Stimulated activated CD4-positive, alpha-beta T cell treated with anti-CD3 and anti-CD28 coated beads, Interleukin-2, amount 100 ng/mL, for 48 hours (primary cell): ENCODE results near the gene SENP1.

Source experiments
- DNase-seq, 2 donors: peaks; one replicate each; pipeline ENCODE4 v3.0.0-alpha.2; 2020

SENP1 gene

GRCh38 chr12:48110691-48111311, 4.9 kb upstream of the SENP1 start:
- no peak for DNase-seq

DNA sequence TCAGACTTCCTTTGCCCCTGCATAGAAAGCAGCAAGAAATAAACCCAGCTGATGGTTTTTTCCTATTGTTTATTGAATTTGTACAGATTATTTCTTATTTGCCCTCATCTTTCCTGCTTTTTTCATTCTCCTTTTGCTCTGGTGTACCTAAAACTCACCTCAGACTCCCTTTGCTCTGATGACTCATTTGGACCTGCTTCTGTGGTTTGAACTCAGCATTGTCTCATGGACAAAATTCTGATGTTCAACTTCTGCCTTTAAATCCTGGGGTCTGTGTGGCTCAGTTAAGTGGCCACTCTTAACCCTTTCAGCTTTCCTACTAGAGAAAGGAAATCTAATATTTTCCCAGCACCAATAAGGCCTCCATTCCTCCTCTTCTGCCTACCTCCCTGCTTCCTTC, 3.5 kb upstream of the SENP1 start:
- no peak for DNase-seq

DNA sequence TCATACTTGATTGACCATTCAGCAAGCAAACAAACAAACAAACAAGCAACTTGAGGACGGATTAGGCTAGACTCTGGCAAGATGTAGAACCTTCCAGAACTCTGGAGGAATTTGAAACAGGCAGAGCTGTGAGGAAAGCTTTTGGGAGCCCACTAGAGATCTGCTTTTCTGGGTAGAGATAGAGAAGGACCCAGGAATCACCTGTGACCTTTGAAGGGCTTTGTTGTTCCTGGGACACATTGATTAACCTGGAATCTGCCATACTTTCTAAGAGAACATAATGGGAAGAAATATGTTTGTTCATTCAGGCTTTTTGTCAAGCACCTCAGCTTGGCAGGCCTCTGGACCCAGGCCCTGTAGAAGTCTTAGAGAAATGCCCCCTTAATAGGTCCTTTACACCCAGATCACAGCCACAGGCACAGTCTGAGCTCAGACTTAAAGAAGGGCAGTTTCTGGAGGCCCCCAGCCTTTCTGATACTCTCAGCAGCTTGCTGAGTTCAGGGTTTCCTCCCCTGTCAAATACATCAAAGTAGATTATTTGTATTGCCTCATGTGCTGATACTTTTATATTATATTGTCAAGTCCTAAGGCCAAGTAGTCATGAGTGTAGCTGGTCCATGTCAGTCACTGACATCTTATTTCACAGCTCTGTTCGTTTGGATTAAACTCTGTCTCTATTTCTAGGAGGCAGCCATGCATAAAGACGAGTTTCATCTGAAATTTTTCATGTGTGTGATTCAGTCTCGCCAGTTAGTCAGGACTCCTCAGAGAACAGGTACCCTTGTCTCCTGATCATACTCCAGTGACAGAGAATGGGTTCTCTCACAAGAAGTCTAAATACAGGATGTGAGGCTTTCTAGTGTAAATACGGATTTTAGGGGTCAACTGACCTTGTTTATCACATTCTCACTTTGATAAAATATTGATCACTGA, 1.1 kb upstream of the SENP1 start:
- DNase-seq = no peak

DNA sequence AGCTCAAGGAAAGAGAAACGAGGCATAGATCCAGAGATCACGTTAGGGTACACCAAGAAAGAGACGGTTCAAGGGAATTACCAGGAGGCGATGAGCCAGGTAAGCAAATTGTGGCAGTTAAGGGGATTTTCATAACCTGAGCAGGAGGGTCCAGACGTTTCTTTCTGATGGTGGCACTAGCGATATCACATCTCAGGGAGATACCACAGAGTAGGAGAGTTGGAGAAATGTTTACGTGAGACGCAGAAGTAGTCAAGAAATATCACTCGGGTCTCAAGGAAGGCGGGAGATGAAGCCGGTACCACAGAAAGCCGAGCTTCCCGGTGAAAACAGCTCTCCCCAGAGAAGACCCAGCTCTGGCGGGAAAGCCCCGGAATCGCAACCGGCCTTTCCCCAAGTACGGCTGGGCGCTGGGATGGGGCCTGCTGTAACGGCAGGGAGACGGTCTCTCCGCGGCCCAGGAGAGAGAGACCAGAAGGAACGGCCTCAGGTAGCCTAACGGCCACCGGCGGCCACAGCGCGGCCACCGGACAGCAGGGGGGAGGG, 485 bp downstream of the SENP1 start:
- DNase-seq = peak; percentile 34 to 35

DNA sequence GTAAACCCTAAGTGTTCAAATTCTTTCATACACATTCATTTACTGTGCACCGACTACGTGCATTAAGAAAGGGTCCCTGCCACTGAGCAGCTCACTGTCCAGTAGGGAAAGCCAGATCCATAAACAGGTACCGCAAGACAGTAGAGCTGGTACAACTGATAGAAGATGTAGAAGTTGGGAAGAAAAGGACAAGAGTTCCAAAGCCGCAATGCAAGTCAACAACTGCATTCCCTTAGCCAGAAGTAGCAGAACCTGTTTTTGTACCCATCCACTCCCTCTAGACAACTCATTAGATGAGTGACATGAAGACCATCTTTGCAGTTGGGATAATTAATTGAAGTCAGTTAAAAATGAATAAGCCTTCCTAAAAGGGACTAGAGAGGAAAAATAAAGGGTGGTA, 1.3 kb downstream of the SENP1 start:
- DNase-seq = no peak

DNA sequence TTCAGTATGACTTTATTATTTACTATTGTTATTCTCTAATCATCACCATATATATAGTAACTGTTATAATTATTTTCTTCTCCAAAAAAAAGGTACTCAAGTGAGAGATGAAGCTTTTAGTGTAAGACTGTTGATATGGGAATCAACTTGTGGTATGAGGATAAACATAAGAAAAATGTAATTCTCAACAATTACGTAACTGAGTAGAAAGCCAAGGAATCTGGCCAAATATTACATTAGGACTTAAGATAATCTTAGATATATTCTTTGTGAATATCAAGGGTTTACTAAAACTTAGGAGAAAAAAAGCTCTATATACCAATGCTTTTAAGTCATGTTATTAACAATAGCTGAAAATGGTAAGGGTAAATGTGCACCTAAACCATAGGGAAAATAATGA, 13.3 kb downstream of the SENP1 start:
- no peak for DNase-seq

- no peak for DNase-seq
Measured at GRCh38 chr12:48086327-48086726, 19.6 kb downstream of the SENP1 start.

DNA sequence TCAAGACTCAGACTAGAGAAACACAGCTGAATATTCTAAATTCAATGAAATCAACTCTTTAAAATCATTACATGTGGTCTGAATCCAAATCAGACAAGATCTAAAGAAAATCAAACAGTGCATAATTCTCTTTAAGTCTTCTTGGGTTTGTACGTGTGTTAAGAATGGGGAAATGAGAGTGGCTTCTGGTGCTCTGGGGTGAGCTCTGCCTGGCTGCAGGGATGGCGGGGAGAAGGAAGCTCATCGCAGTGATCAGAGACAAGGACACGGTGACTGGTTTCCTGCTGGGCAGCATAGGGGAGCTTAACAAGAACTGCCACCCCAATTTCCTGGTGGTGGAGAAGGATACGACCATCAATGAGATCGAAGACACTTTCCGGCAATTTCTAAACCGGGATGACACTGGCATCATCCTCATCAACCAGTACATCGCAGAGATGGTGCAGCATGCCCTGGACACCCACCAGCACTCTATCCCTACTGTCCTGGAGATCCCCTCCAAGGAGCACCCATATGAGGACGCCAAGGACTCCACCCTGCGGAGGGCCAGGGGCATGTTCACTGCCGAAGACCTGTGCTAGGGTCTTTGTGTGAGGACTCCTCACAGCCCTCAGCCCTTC, 20.9 kb downstream of the SENP1 start:
- DNase-seq = no peak

DNA sequence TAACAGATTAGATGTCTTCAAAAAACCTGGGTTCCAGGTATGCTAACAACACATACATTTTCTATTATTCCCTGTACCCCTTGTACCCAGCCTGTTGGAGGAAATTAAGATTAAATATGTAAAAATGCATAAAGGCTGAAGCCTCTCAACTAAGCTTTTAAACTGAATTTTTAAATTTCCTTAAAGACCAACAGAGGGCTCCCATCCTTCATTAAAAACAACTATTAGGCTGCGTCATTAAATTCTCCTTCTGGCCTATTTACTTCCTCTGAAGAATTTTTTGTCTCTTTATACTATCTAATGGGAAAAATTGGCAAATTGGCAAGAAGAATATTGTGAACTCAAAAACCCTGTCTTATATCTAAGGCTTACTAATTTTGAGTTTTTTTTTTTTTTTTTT, 21.8 kb downstream of the SENP1 start:
- no peak for DNase-seq

DNA sequence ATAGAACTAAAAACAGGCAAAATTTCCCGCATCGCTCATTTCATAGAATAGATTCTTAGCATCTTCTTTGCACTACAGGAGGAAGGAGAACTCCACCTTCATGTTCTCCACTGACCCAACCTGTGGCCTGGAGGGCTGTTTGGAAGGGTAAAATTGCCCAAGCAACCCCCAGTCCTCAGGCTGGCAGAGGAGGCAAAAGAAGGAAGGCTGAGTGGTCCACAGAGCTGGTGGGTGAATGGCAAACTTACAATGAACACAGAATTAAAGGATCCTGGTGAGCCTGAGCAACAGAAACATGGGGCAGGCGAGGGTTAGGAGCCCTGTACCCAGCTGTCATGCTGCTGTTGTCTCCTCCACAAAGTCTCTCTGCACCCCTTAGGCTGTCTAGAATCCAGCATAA, 25.1 kb downstream of the SENP1 start:
- DNase-seq = no peak

GRCh38 chr12:48080285-48080684, 25.6 kb downstream of the SENP1 start:
- DNase-seq = no peak

DNA sequence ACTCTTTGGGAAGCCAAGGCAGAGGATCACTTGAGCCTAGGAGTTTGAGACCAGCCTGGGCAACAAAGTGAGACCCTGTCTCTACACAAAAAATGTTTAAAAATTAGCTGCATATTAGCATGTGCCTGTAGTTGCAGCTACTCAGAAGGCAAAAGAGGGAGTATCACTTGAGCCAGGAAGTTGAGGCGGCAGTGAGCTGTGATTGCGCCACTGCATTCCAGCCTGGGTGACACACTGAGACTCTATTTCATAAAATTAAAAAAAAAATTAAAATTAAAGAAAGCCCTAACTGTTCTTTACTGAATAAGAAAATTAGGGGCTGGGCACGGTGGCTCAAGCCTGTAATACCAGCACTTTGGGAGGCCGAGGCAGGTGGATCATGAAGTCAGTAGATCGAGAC, 27.0 kb downstream of the SENP1 start:
- no peak for DNase-seq

GRCh38 chr12:48077111-48077510, 28.8 kb downstream of the SENP1 start:
- no peak for DNase-seq

- no peak for DNase-seq
Measured at GRCh38 chr12:48075832-48076231, 30.0 kb downstream of the SENP1 start.

- DNase-seq = no peak
Measured at GRCh38 chr12:48074266-48074665, 31.6 kb downstream of the SENP1 start.

GRCh38 chr12:48072266-48072665, 33.6 kb downstream of the SENP1 start:
- DNase-seq = no peak

GRCh38 chr12:48071808-48072207, 34.1 kb downstream of the SENP1 start:
- no peak for DNase-seq

- no peak for DNase-seq
Measured at GRCh38 chr12:48070731-48071130, 35.1 kb downstream of the SENP1 start.

DNA sequence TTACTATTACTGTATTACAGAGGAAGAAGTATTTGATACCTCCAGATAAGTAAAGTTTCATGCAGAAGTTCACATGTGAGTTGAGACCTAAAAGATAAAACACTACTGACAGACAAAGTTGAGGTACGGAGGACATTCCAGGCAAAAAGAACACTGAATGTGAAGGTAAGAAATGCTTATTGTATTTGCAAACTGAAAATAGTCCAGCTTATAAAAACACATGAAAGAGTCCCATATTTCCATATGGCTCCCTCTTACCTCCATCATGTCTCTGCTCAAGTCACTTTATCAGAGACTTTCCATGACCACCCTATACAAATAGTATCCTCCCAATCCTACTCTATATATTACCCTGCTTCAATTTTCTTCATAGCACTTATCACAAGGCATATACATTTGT, 35.8 kb downstream of the SENP1 start:
- DNase-seq = no peak

DNA sequence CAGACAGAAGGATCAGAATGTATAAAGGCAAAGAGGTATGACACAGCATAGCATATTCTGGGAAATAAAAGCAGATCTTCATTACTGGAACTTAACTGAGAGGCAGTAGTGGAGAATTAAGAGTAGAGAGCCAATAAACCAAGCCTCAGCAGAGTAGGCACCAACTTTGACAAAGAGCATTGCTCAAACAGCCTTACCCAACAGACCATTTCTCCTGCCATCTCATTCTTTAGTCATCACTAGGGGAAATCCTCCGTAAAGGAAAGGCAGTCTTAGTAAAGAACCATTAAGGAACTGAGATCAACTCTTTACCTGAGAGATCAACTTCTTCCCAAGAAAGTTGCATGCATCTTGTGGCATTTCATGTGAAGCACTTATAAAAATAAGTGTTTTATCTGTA, 36.6 kb downstream of the SENP1 start:
- no peak for DNase-seq

DNA sequence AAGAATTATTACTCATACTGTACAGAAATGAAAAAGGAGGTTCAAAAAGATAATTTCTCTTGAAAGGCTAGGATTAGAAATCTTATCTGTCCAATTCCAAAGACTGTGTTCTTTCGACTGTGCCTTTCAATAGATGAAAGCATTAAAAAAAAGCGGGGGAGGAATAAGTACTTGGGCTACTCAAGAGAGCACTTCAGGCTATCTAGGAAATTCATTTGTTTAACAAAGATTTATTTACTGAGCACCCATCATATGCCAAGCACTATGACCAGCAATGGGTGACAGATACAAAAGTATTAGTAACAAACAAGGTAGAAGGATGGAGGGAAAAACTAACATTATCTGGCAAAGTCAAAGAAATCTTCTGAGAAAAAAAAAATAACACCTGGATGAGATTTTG, 37.4 kb downstream of the SENP1 start:
- no peak for DNase-seq

DNA sequence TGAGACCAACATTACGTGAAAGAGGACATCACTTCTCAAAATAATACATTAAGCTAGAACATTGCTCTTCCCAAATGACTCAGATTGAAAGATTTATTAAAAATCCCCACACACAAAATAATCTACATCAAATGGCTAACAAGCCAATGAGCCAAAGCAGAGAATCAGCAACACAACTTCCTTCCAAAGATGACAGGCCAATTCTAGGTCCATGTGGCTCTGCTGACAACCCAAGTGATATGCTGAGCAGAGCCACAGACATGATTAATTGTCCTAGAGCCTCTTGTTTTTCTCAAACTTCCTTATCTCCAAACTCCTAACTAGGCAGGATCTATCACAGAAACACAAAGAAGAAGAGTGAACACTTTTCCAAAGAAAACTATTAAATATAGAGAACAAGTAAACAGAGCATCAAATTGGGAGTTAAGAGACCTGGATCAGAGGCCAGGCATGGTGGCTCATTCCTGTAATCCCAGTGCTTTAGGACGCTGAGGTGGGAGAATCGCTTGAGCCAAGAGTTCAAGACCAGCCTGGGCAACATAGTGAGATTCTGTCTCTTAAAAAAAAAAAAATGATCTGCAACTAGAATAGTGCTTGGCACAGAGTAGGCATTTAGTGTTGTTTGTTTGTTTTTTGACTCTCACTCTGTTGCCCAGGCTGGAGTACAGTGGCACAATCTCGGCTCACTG, 38.5 kb downstream of the SENP1 start:
- no peak for DNase-seq

DNA sequence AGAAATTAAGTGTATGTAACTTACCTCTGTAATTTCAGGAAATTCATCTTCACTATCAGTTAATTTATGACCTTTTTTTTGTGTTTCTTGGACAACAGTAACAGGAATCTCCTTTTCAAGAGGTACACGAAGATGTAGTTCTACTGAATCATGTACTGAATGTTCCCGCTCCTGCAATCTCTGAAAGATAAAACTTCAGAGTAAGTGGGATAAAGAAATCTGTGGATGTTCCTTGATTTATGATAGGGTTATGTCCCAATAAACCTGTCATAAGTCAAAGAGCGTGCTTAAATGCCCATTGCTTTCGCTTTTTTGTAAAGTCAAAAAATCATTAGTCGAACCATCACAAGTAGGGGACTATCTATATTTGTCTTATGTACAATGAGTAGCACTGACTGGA, 40.8 kb downstream of the SENP1 start:
- no peak for DNase-seq
